Coronary artery (tissue), 2 donors: ENCODE results near the gene LRRC3B.

Experiments used
- DNase-seq: peaks from one replicate; pipeline ENCODE4 v3.0.0-alpha.2; 2017; ENCODE audit warnings: low spot score
- H3K27ac ChIP-seq, 2 donors: fragments of 200-600 bp; sonication (generic); one replicate each; pipeline ENCODE4 v1.5.1; 2016 to 2019
- H3K4me3 ChIP-seq: fragments of 200-600 bp; sonication (generic); 2 replicates; pipeline ENCODE4 v1.5.1; 2016; ENCODE audit warnings: mild to moderate bottlenecking, moderate library complexity
- CTCF ChIP-seq: fragments of 200-600 bp; sonication (generic); IDR thresholded peaks from one replicate; pipeline ENCODE4 v1.5.1; 2019; ENCODE audit warnings: antibody characterized with exemption

LRRC3B gene

GRCh38 chr3:26704736-26705135, 82.2 kb downstream of the LRRC3B start:
- no peak overlapping the region for H3K27ac ChIP-seq
- H3K4me3 ChIP-seq, result no peak overlapping the region
- TF ChIP-seq CTCF, result no peak
- DNase-seq, result no peak

DNA sequence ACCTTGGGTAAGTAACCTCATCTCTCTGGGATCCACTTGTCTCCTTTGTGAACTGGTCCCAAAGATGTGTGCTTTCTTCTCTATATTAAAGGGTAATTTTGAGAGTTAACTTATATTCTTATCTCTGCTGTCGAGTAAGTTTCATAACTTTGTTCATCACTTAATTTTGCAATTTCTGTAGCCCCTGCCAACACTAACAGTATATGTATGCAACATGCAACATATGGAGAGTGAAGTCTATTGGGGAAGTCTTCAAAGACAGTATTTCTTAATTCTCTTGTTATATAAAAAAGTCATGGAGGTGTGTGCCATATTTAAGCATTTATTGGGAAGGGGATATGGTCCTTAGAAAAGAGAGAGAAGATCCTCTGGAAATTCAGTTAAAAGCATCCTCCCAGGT, 85.9 kb downstream of the LRRC3B start:
- no peak overlapping the region for H3K27ac ChIP-seq
- DNase-seq, result no peak
- no peak for TF ChIP-seq CTCF
- H3K4me3 ChIP-seq, result no peak overlapping the region

DNA sequence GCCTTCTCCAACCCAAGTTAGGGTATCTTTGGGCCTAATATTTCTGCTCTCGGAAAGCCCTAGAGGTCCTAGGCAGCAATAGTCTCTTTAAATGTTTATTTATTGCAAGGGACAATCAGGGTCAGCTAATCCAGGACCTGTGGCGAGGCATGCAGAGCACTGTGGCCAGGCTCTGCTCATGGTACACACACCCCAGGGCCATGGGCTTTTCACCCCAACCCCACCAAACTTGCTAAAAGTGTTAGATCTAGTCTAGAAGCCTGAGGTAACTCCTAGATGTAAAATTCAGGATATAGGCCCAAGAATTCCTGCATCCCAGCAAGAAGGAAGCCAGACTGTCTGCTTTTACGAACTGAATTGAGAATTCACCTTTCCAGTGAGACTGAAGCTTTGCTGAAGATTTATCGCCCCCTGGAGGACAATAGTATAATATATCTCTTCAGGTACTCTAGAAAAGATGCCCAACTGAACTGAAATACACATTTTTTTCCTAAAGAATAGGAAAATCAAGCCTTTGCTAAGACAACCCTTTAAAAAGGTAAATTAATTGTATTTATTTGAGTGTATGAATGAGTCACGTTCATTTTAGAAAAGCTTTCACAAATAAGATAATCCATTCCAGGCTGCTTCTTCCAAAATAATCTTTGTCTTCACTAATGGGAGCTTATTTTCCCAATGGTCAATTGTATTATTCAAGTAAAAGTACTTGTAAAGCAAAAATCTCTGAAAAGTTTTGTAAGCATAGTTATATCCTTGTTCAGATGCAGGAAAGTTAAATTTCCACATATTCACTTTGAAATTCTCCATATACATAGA, 89.8 kb downstream of the LRRC3B start:
- no peak for DNase-seq
- TF ChIP-seq CTCF, result peak; percentile 33
- Histone ChIP-seq H3K4me3 (no peak overlapping the region), H3K27ac (no peak overlapping the region)

- DNase-seq, result no peak
These were observed 90.5 kb downstream of the LRRC3B start for GRCh38 chr3:26713091-26713490.

DNA sequence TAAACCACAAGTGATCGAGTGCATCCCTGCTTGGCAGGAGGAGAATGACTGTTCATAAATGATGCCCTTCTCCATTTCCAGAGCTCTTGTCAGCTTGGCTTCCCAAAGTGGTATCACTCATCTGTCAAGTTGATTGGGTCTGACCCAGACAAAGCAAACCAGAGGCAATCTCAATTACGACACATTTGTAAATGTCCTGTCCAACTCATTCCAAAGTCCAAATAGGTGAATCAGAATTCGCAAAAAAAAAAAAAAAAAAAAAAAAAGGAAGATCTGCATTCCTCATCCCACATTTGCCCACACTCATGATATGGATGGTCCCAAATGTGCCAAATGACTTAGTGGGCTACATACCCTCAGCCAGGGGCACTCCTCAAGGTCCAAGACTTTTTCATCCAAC, 91.9 kb downstream of the LRRC3B start:
- TF ChIP-seq CTCF, result no peak
- Histone ChIP-seq H3K27ac (no peak overlapping the region), H3K4me3 (no peak overlapping the region)
- no peak for DNase-seq

More at GRCh38 chr3:26713091-26713490, 90.5 kb downstream of the LRRC3B start:
- Histone ChIP-seq H3K4me3 (no peak overlapping the region), H3K27ac (no peak overlapping the region)
- no peak for TF ChIP-seq CTCF

DNA sequence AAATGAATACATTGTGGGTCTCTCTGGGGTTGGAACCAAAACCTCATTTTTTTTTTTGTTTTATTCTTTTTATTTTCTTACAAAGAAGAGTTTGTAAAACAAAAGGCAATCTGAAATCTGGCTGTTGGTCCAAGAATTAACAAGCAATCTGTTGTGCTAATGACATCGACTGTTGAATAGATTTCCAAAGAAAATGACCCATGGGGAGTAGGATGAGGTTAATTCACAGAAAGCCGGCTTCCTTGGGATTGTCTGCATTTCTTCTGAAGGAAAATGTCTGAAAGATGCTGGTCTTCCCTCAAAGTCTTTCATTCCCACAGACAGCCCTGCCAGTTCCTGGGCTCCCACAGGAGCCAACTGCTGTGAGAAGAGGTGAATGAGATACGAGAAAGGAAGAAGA, 92.9 kb downstream of the LRRC3B start:
- H3K4me3 ChIP-seq, result no peak overlapping the region
- H3K27ac ChIP-seq, result no peak overlapping the region
- TF ChIP-seq CTCF, result no peak
- no peak for DNase-seq

DNA sequence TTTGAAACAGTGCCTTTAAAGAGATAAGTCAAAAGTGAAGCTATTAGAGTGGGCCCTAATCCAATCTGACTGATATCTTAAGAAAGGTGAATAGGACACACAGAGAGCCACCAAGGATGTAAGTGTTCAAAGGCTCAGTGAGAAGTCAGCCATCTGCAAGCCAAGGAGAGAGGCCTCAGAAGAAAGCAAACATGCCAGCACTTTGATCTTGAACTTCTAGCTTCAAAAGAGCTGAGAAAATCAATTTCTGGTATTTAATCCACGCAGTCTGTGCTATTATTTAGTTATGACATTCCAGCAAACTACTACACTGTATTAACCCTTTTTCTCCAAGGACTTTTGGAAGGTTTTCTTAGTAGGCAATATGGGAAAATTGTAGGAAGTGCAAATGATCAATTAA, 95.7 kb downstream of the LRRC3B start:
- no peak overlapping the region for H3K4me3 ChIP-seq
- no peak overlapping the region for H3K27ac ChIP-seq
- TF ChIP-seq CTCF, result no peak
- DNase-seq, result no peak
